ENCODE results near the gene FBXO44. TPM values are rescaled to one million over a fixed set of nuclear protein-coding genes. Genes with fewer than 3 reads are reported as not detected.

FBXO44 gene
- total RNA-seq, 1 donor from 2014 or later, result 20.2 TPM

DNA sequence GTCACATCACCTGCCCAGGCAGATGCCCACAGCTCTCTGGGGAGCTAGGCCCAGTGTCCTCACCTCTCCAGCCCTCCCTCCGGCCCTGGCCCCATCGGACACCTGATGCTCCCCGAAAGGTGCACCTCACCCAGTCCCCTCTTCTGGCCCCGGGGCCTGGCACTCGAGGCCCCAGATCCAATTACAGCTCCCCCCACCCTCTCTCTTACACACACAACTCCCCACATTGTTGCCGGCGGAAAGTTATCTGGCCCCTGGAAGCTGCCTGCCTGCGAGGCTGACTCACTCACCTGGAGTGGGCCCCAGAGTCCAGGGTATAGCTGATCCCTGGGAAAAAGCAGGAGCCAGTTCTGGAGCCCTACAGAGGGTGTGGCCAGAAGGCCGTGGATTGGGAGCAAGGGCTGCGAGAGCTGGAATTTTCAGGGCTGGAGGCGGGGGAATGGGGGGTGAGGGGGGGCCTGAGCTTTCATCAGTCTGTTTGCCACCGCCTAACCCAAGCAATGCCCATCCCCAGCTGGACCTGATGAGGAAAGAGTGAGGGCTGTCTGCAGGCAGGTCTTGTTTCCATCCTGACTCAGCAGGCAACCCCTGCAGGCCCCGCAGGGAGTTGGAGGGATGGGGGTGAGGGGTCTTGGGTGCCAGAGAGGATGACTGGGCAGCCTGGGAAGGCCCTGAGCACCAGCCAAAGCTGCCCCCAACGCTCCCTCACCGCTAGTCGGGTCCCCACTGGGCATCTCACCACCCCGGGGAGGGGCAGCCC, 1.4 kb upstream of the FBXO44 start:
- TF ChIP-seq, protein P1, sequence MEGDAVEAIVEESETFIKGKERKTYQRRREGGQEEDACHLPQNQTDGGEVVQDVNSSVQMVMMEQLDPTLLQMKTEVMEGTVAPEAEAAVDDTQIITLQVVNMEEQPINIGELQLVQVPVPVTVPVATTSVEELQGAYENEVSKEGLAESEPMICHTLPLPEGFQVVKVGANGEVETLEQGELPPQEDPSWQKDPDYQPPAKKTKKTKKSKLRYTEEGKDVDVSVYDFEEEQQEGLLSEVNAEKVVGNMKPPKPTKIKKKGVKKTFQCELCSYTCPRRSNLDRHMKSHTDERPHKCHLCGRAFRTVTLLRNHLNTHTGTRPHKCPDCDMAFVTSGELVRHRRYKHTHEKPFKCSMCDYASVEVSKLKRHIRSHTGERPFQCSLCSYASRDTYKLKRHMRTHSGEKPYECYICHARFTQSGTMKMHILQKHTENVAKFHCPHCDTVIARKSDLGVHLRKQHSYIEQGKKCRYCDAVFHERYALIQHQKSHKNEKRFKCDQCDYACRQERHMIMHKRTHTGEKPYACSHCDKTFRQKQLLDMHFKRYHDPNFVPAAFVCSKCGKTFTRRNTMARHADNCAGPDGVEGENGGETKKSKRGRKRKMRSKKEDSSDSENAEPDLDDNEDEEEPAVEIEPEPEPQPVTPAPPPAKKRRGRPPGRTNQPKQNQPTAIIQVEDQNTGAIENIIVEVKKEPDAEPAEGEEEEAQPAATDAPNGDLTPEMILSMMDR (IDR thresholded peaks at IDR 0.05; ENCODE audit: borderline replicate concordance), result no peak
- peak overlapping the region; percentile 73 for H3K4me3 ChIP-seq
- peaks cover 47% of the 10 kb centered on the region for H3K4me1 ChIP-seq
- no peak overlapping the region for H3K27ac ChIP-seq (replicated peaks)
- no peak for DNase-seq
- peaks cover 41% of the 10 kb centered on the region for H3K27me3 ChIP-seq (ENCODE audit: low read depth)
- no peaks in the 10 kb centered on the region for H3K9me3 ChIP-seq (replicated peaks)
- H3K36me3 ChIP-seq, result peaks cover 10% of the 10 kb centered on the region
- intact Hi-C loops (cut with micrococcal nuclease), result loop anchor here (10.0 kb wide), 1 partner anchor 72 kb away; no protein-coding TSS in a partner anchor

DNA sequence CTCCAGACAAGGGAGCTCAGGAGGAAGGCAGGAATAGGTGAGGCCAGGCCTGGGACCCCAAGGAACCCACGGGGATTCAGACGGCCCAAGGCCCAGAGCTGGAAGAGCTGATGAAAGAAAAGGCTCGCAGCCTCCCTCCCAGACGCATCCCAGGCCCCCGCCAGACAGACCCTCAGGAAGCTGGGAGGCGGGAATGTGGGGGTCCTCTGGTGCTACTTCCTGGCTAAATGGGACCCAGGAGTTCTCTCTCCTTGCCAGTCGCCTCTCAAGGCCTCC, 878 bp upstream of the FBXO44 start:
- Histone ChIP-seq H3K36me3 (peaks cover 12% of the 10 kb centered on the region), H3K27me3 (ENCODE audit: low read depth) (peaks cover 36% of the 10 kb centered on the region), H3K9me3 (replicated peaks) (no peaks in the 10 kb centered on the region), H3K4me1 (peaks cover 41% of the 10 kb centered on the region), H3K27ac (replicated peaks) (peak overlapping the region; percentile 44), H3K4me3 (peak overlapping the region; percentile 73)
- intact Hi-C loops (cut with micrococcal nuclease), result loop anchor here (10.0 kb wide), 1 partner anchor 71 kb away; no protein-coding TSS in a partner anchor
- TF ChIP-seq, protein P1 (IDR thresholded peaks at IDR 0.05; ENCODE audit: borderline replicate concordance), result no peak
- no peak for DNase-seq

DNA sequence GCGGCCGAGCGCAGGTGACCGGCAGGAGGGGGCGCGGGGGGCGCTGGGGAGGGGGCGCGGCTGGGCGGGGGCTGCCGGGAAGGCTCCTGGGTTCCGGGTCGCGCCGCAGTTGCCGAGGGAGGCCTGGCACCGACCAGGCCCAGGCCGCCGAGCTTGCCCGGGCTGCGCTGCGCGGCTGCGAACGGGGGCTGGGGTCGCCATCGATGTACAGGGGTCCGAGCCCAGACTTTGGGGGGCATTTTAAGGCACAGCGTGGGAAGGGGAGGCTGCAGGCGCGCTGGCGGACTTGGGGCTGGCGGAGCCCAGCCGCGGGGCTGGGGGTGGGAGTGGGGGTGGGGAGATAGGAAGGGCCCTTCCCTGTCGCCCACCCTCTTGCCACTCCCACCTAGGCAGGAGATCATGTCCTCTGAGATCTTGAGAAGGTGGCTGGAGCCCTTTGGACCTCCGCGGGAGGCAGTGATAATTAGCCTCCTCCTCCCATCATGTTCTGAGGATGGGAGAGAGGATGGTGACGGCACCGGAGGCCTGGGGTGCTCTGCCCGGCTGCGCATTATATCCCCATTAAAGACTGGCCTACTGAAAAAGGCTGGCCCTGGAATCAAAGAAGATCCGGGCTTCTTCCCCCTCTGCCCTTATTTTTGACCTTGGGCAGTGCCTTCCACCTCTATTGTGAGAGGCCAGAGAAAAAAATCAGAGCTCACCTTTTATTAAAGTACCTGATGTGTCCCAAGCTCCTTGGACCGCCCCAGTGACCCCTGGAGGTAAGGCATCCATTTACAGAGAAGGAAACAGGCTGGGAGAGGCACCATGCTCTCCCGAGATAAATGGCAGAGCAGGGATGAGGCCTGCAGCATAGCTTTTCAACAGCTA, 497 bp downstream of the FBXO44 start:
- intact Hi-C loops (cut with micrococcal nuclease), result loop anchor here (10.0 kb wide), 1 partner anchor 70 kb away; no protein-coding TSS in a partner anchor

DNA sequence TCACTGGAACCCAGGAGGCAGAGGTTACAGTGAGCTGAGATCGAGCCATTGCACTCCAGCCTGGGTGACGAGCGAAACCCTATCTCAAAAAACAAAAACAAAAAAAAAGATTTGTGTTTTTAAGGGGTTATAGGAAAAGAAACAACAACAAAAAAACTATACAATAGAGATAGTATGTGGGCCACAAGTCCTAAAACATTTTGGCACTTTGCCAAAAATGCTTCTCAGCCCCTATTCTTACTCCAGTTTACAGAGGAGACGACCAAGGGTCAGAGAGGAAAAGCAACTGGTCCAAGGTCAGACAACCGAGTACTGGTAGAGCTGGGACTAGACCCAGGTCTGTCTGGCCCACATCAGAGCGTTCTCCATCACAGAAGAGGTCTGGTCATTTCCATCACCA, 3.0 kb downstream of the FBXO44 start:
- no peak overlapping the region for H3K27ac ChIP-seq (replicated peaks)
- TF ChIP-seq, protein P1 (IDR thresholded peaks at IDR 0.05; ENCODE audit: borderline replicate concordance), result no peak
- intact Hi-C loops (cut with micrococcal nuclease), result loop anchor here (10.0 kb wide), 1 partner anchor 67 kb away; no protein-coding TSS in a partner anchor
- no peak for DNase-seq
- H3K36me3 ChIP-seq, result peaks cover 39% of the 10 kb centered on the region
- H3K27me3 ChIP-seq (ENCODE audit: low read depth), result peaks cover 12% of the 10 kb centered on the region
- H3K9me3 ChIP-seq (replicated peaks), result no peaks in the 10 kb centered on the region
- peaks cover 20% of the 10 kb centered on the region for H3K4me1 ChIP-seq
- no peak overlapping the region for H3K4me3 ChIP-seq

More for the DNA sequence above, 497 bp downstream of the FBXO44 start:
- Histone ChIP-seq H3K27ac (replicated peaks) (no peak overlapping the region), H3K27me3 (ENCODE audit: low read depth) (peaks cover 23% of the 10 kb centered on the region), H3K9me3 (replicated peaks) (no peaks in the 10 kb centered on the region), H3K4me1 (peaks cover 28% of the 10 kb centered on the region), H3K4me3 (peak overlapping the region; percentile 73), H3K36me3 (peaks cover 24% of the 10 kb centered on the region)
- no peak for DNase-seq
- TF ChIP-seq, protein P1 (IDR thresholded peaks at IDR 0.05; ENCODE audit: borderline replicate concordance), result no peak

DNA sequence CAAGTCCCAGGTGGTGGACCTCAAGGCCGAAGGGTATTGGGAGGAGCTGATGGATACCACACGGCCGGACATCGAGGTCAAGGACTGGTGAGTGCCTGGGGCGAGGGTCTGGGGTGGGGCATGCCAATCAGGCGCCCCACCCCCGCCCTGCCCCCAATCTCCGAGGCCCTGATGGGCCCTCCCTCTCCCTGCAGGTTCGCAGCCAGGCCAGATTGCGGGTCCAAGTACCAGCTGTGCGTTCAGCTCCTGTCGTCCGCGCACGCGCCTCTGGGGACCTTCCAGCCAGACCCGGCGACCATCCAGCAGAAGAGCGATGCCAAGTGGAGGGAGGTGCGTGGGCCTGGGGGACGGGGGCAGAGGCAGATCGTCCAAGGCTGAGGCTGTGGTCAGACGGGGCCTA, 3.9 kb downstream of the FBXO44 start:
- TF ChIP-seq, protein P1 (IDR thresholded peaks at IDR 0.05; ENCODE audit: borderline replicate concordance), result no peak
- peaks cover 22% of the 10 kb centered on the region for H3K4me1 ChIP-seq
- DNase-seq, result no peak

More for the DNA sequence above, 3.9 kb downstream of the FBXO44 start:
- Histone ChIP-seq H3K4me3 (no peak overlapping the region), H3K9me3 (replicated peaks) (no peaks in the 10 kb centered on the region), H3K36me3 (peaks cover 39% of the 10 kb centered on the region), H3K27me3 (ENCODE audit: low read depth) (peaks cover 12% of the 10 kb centered on the region), H3K27ac (replicated peaks) (no peak overlapping the region)
- intact Hi-C loops (cut with micrococcal nuclease), result loop anchor here (10.0 kb wide), 1 partner anchor 66 kb away; no protein-coding TSS in a partner anchor

Data from left ventricle myocardium inferior (tissue), 1 donor.